HepG2 (cell line): ENCODE data around the gene GCG. TPM values are rescaled to one million over a fixed set of nuclear protein-coding genes. Genes with fewer than 3 reads are reported as not detected.
A peak's percentile ranks its signal among the peaks of the same experiment; 100 is the strongest.

ENCODE experiments used
- AHDC1 ChIP-seq: sonication (generic); formaldehyde crosslinking; IDR thresholded peaks from 2 replicates; pipeline ENCODE4 v1.5.1; 2020; ENCODE audit warnings: mild to moderate bottlenecking, missing genetic modification reagents, borderline replicate concordance
- BCL6 ChIP-seq: IDR thresholded peaks from 2 replicates; pipeline ENCODE4 v1.6.1; 2016; ENCODE audit warnings: missing genetic modification reagents, missing compliant biosample characterization
- CREB1 ChIP-seq, 2 experiments: fragments of 450-650 bp in 1 of 2; IDR thresholded peaks; 2 replicates each; pipeline ENCODE4 v1.6.1; 2016 to 2017; ENCODE audit warnings: control low read depth in 1 of 2, mild to moderate bottlenecking in 1 of 2, missing compliant biosample characterization in 1 of 2, missing genetic modification characterization in 1 of 2
- DPF2 ChIP-seq: sonication (generic); formaldehyde crosslinking; IDR thresholded peaks from 2 replicates; pipeline ENCODE4 v1.4.0; 2020; ENCODE audit warnings: mild to moderate bottlenecking, low read depth, missing genetic modification reagents, borderline replicate concordance
- EHMT2 ChIP-seq: fragments of 200-600 bp; sonication (generic); IDR thresholded peaks from 2 replicates; pipeline ENCODE4 v1.7.0; 2017; ENCODE audit warnings: antibody characterized with exemption, low read depth, low read length, borderline replicate concordance
- FOXK1 ChIP-seq: sonication (generic); formaldehyde crosslinking; IDR thresholded peaks from 2 replicates; pipeline ENCODE4 v1.4.0; 2020; ENCODE audit warnings: low read depth, missing genetic modification reagents, borderline replicate concordance
- FOXP1 ChIP-seq, 2 experiments: fragments of 450-650 bp in 1 of 2; IDR thresholded peaks; 2 replicates each; pipeline ENCODE4 v1.6.1; 2017 to 2018; ENCODE audit warnings: antibody characterized with exemption in 1 of 2
- HOMEZ ChIP-seq: IDR thresholded peaks from 2 replicates; pipeline ENCODE4 v1.6.1; 2016; ENCODE audit warnings: low read depth
- HOXA3 ChIP-seq: sonication (generic); formaldehyde crosslinking; IDR thresholded peaks from 2 replicates; pipeline ENCODE4 v1.5.0; 2020; ENCODE audit warnings: missing genetic modification reagents
- KLF16 ChIP-seq, 2 experiments: sonication (generic) in 1 of 2; formaldehyde crosslinking in 1 of 2; IDR thresholded peaks; 2 replicates each; pipeline versions ENCODE4 v1.6.1 to v1.8.0; 2016 to 2023; ENCODE audit warnings: missing genetic modification reagents in 2 of 2, missing compliant biosample characterization in 1 of 2
- MIER3 ChIP-seq: IDR thresholded peaks from 2 replicates; pipeline ENCODE4 v1.6.1; 2016; ENCODE audit warnings: missing compliant biosample characterization, borderline replicate concordance
- POGZ ChIP-seq: sonication (generic); formaldehyde crosslinking; IDR thresholded peaks from 2 replicates; pipeline ENCODE4 v1.4.0; 2020; ENCODE audit warnings: mild to moderate bottlenecking, missing genetic modification reagents
- RCOR2 ChIP-seq: IDR thresholded peaks from 2 replicates; pipeline ENCODE4 v1.6.1; 2016; ENCODE audit warnings: missing biosample characterization, missing genetic modification reagents
- TEAD3 ChIP-seq: optimal IDR thresholded peaks from 2 replicates; pipeline ENCODE3; 2016; ENCODE audit warnings: borderline replicate concordance
- THRA ChIP-seq: sonication (generic); formaldehyde crosslinking; IDR thresholded peaks from 2 replicates; pipeline ENCODE4 v1.4.0; 2020; ENCODE audit warnings: missing genetic modification reagents, borderline replicate concordance
- ZBTB3 ChIP-seq: sonication (generic); formaldehyde crosslinking; IDR thresholded peaks from 2 replicates; pipeline ENCODE4 v1.4.0; 2020; ENCODE audit warnings: low read depth, mild to moderate bottlenecking, moderate library complexity, missing genetic modification reagents, borderline replicate concordance
- ZNF737 ChIP-seq: sonication (generic); formaldehyde crosslinking; IDR thresholded peaks from 2 replicates; pipeline ENCODE4 v1.5.0; 2020; ENCODE audit warnings: missing genetic modification reagents, mild to moderate bottlenecking, borderline replicate concordance
- polyA plus RNA-seq, 8 experiments: library from polyadenylated mRNA; depleted of rRNA in 3 of 8; stranded (reverse) in 7 of 8; unstranded in 1 of 8; fragments of >200 nt; fragmentation: Illumina TruSeq in 4 of 8; extraction: Trizol in 4 of 8; gene quantifications; 2 replicates each; pipeline versions ENCODE4 v1.2.1 to v1.2.3, GENCODE V29; 2011 to 2016; ENCODE audit warnings: low read depth in 4 of 8, missing spikeins in 1 of 8, mixed read lengths in 1 of 8; ENCODE audit not compliant: insufficient read depth in 1 of 8
- total RNA-seq, 5 experiments: library from RNA; depleted of rRNA; stranded (reverse); fragments of >200 nt; fragmentation: Illumina TruSeq; extraction: Trizol; gene quantifications; 2 replicates each; pipeline ENCODE4 v1.2.3, GENCODE V29; 2016; ENCODE audit warnings: low read depth in 1 of 5

Gene GCG
- total and polyA plus RNA-seq, 2 of the 13 experiments (the other 11 are each of a cell fraction or from before 2014, with no cell fraction given): not detected

- peak; percentile 86; the same call in 1 of the 2 replicates for TF ChIP-seq AHDC1 (CRISPR knock-in tag)
- TF ChIP-seq FOXP1 (IDR thresholded peaks at IDR 0.05): no peak
- TF ChIP-seq FOXP1 (CRISPR knock-in tag; IDR thresholded peaks at IDR 0.05): peak; percentile 85
- peak; percentile 73 for TF ChIP-seq THRA (CRISPR knock-in tag)
- TF ChIP-seq KLF16 (CRISPR knock-in tag; IDR thresholded peaks at IDR 0.05): peak in 1 of 2 experiments; percentile 57; a peak in 1 of 4 replicates
- 0 out of 2 replicates have a peak, but pooled peaks have one; percentile 34 for TF ChIP-seq HOXA3 (CRISPR knock-in tag)
- TF ChIP-seq EHMT2: peak; percentile 77; the same call in 1 of the 2 replicates
- TF ChIP-seq RCOR2 (CRISPR knock-in tag): peak; percentile 56; the same call in 1 of the 2 replicates
- TF ChIP-seq FOXK1: peak; percentile 82; the same call in 1 of the 2 replicates
- TF ChIP-seq MIER3 (CRISPR knock-in tag): peak; percentile 74; the same call in 1 of the 2 replicates
- TF ChIP-seq ZNF737 (CRISPR knock-in tag): no peak
- peak; percentile 71 for TF ChIP-seq HOMEZ
- no peak for TF ChIP-seq DPF2
- TF ChIP-seq POGZ: peak; percentile 32; the same call in 1 of the 2 replicates
- peak; percentile 77; the same call in 1 of the 2 replicates for TF ChIP-seq ZBTB3 (CRISPR knock-in tag)
- TF ChIP-seq BCL6 (CRISPR knock-in tag): peak; percentile 81
- TF ChIP-seq CREB1 (IDR thresholded peaks at IDR 0.05): no peak
- peak; percentile 30; the same call in 1 of the 2 replicates for TF ChIP-seq CREB1 (CRISPR knock-in tag; IDR thresholded peaks at IDR 0.05)
- TF ChIP-seq TEAD3 (CRISPR knock-in tag): peak; percentile 67
These were observed 39.8 kb downstream of the GCG start (continued) for GRCh38 chr2:162111958-162112850.
